ENCODE measurements around the gene PPP3R2.

Gene PPP3R2

GRCh38 chr9:101574731-101575333 is 19.9 kb downstream of the PPP3R2 start:
- TF ChIP-seq ZFX (IDR thresholded peaks at IDR 0.05; ENCODE audit: borderline replicate concordance) (no peak), CTCF (IDR thresholded peaks at IDR 0.05) (no peak)
- 0 out of 2 replicates have a peak overlapping the region, but pooled peaks have one; percentile 4 for H3K27ac ChIP-seq

GRCh38 chr9:101572316-101572715 is 22.5 kb downstream of the PPP3R2 start:
- TF ChIP-seq CTCF (IDR thresholded peaks at IDR 0.05) (no peak), ZFX (IDR thresholded peaks at IDR 0.05; ENCODE audit: borderline replicate concordance) (no peak)
- H3K27ac ChIP-seq, result no peak overlapping the region

GRCh38 chr9:101571114-101571513 is 23.7 kb downstream of the PPP3R2 start:
- TF ChIP-seq ZFX (IDR thresholded peaks at IDR 0.05; ENCODE audit: borderline replicate concordance) (no peak), CTCF (IDR thresholded peaks at IDR 0.05) (no peak)
- H3K27ac ChIP-seq, result no peak overlapping the region

GRCh38 chr9:101569741-101570501 is 24.8 kb downstream of the PPP3R2 start:
- no peak overlapping the region for H3K27ac ChIP-seq
- no peak for TF ChIP-seq CTCF (IDR thresholded peaks at IDR 0.05)

- TF ChIP-seq CTCF (IDR thresholded peaks at IDR 0.05), result no peak
- no peak for TF ChIP-seq ZFX (IDR thresholded peaks at IDR 0.05; ENCODE audit: borderline replicate concordance)
- H3K27ac ChIP-seq, result no peak overlapping the region
Observed at GRCh38 chr9:101567725-101568350, 26.9 kb downstream of the PPP3R2 start.

- H3K27ac ChIP-seq, result no peak overlapping the region
- TF ChIP-seq CTCF (IDR thresholded peaks at IDR 0.05) (peak; percentile 72), ZFX (IDR thresholded peaks at IDR 0.05; ENCODE audit: borderline replicate concordance) (no peak)
Observed at GRCh38 chr9:101566904-101567724, 27.7 kb downstream of the PPP3R2 start.
